Sigmoid colon (tissue), 7 donors: ENCODE data around the gene NEK6. TPM values are rescaled to one million over a fixed set of nuclear protein-coding genes. Genes with fewer than 3 reads are reported as not detected.

Experiments used
- DNase-seq: peaks from one replicate; pipeline ENCODE4 v3.0.0-alpha.2; 2019
- H3K27ac ChIP-seq, 4 donors: fragments of 200-600 bp; sonication (generic); one replicate each; pipeline ENCODE4 v1.5.1; 2016 to 2019; ENCODE audit warnings: mild to moderate bottlenecking in 1 of 4
- H3K27me3 ChIP-seq, 3 donors: fragments of 200-600 bp; sonication (generic); one replicate each; pipeline ENCODE4 v1.5.1; 2019; ENCODE audit warnings: mild to moderate bottlenecking in 1 of 3
- H3K36me3 ChIP-seq, 4 donors: fragments of 200-600 bp; sonication (generic); one replicate each; pipeline ENCODE4 v1.5.1; 2016 to 2019
- H3K4me1 ChIP-seq, 4 donors: fragments of 200-600 bp; sonication (generic); one replicate each; pipeline ENCODE4 v1.5.1; 2017 to 2019
- H3K4me3 ChIP-seq, 4 donors: fragments of 200-600 bp; sonication (generic); one replicate each; pipeline ENCODE4 v1.5.1; 2017 to 2019; ENCODE audit warnings: mild to moderate bottlenecking in 2 of 4, moderate library complexity in 1 of 4
- H3K9me3 ChIP-seq, 4 donors: fragments of 200-600 bp in 3 of 4; sonication (generic) in 3 of 4; one replicate each; pipeline versions ENCODE4 v1.5.1 to v1.6.1; 2013 to 2019
- CTCF ChIP-seq, 4 experiments: fragments of 450-650 bp in 3 of 4; fragments of 200-600 bp in 1 of 4; IDR thresholded peaks; one replicate each; pipeline ENCODE4 v1.5.1; 2016 to 2019; ENCODE audit warnings: antibody characterized with exemption in 4 of 4, mild to moderate bottlenecking in 3 of 4, moderate library complexity in 2 of 4
- EP300 ChIP-seq, 4 donors: sonication (generic); formaldehyde crosslinking; IDR thresholded peaks; one replicate each; pipeline ENCODE4 v1.6.1; 2017; ENCODE audit warnings: antibody characterized with exemption in 4 of 4
- POLR2A ChIP-seq, 2 donors: fragments of 450-650 bp; IDR thresholded peaks; one replicate each; pipeline ENCODE4 v1.6.1; 2016; ENCODE audit warnings: antibody characterized with exemption in 2 of 2, mild to moderate bottlenecking in 2 of 2, moderate library complexity in 2 of 2
- POLR2AphosphoS5 ChIP-seq, 4 donors: sonication (generic); formaldehyde crosslinking; IDR thresholded peaks; one replicate each; pipeline ENCODE4 v1.6.1; 2017; ENCODE audit warnings: antibody characterized with exemption in 4 of 4
- WGBS, 2 donors: extraction: QIAGEN DNeasy Blood & Tissue Kit; methylation state at CpG; one replicate each; pipeline ENCODE4 v1.1.7; 2013; 5-methylcytosine and 5-hydroxymethylcytosine counted together
- intact Hi-C: fragments of 100-400 bp; cut with DNase I; formaldehyde crosslinking; loops from one replicate; pipeline ENCODE4 v1.15.1; 2023
- polyA plus RNA-seq, 3 donors: library from polyadenylated mRNA; stranded (reverse); fragments of 200-250 nt; gene quantifications; one replicate each; pipeline ENCODE4 v1.2.3, GENCODE V29; 2013
- total RNA-seq, 4 donors: library from RNA; depleted of rRNA; stranded (reverse); fragments of >200 nt; gene quantifications; one replicate each; pipeline ENCODE4 v1.1.0, GENCODE V29; 2016
- donor health status: healthy with polysubstance abuse.
- donor health status: Bipolar disorder and iron deficiency.
- donor health status: healthy.

NEK6 gene
- total and polyA plus RNA-seq, 7 donors: 8.2 to 36.2 (median 18.7) TPM

- no peak overlapping the region for H3K4me3 ChIP-seq
- TF ChIP-seq POLR2AphosphoS5 (IDR thresholded peaks at IDR 0.05) (no peak), POLR2A (IDR thresholded peaks at IDR 0.05) (no peak), EP300 (IDR thresholded peaks at IDR 0.05) (no peak), CTCF (IDR thresholded peaks at IDR 0.05) (no peak)
- no peak overlapping the region for H3K27ac ChIP-seq
- H3K4me1 ChIP-seq: peaks cover 0 to 3% (median 0%) of the 10 kb centered on the region in 4 donors
- DNase-seq: peak; percentile 51
- no peaks in the 10 kb centered on the region for H3K27me3 ChIP-seq
- intact Hi-C loops: no loop called here
- 89 to 92% methylated on average over 8 of the region's 8 CpGs for WGBS, 2 donors
- H3K9me3 ChIP-seq: no peaks in the 10 kb centered on the region
- peaks cover 4 to 93% (median 58%) of the 10 kb centered on the region in 4 donors for H3K36me3 ChIP-seq
These were observed 94.9 kb downstream of the NEK6 start for GRCh38 chr9:124352616-124353015.

- TF ChIP-seq POLR2AphosphoS5 (IDR thresholded peaks at IDR 0.05): no peak
- no peak for TF ChIP-seq EP300 (IDR thresholded peaks at IDR 0.05)
- TF ChIP-seq CTCF (IDR thresholded peaks at IDR 0.05): no peak
- no peak for TF ChIP-seq POLR2A (IDR thresholded peaks at IDR 0.05)
- peak overlapping the region in 1 of 4 donors; percentile 2 for H3K27ac ChIP-seq
- no peaks in the 10 kb centered on the region for H3K9me3 ChIP-seq
- peaks cover 0 to 3% (median 0%) of the 10 kb centered on the region in 4 donors for H3K4me1 ChIP-seq
- WGBS, 2 donors: 94% methylated on average over 7 of the region's 7 CpGs
- DNase-seq: peak; percentile 33
- H3K27me3 ChIP-seq: no peaks in the 10 kb centered on the region
- H3K4me3 ChIP-seq: no peak overlapping the region
- peaks cover 4 to 86% (median 52%) of the 10 kb centered on the region in 4 donors for H3K36me3 ChIP-seq
- intact Hi-C loops: no loop called here
These were observed 95.5 kb downstream of the NEK6 start for GRCh38 chr9:124353166-124353768.

DNA sequence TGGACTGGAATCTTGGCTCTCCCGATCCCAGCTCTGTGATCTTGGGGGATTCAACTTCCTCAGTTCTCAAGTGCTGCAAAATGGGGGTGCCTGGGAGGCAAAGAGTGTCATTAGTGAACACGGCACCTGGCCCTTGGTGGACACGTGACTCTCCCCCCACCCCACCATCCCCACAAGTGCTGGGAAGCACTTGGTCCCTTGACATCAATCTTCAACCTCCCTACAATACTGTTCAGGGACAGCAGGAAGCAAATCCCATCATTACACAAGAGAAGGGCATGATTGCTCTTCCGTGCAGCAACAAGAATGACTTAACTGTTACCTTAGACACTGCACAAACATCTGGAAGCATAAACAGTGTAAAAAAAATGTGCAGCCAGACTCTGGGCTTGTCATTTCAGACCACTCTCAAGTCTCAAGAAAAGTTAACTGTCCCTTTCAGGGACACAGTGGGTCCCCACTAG lies 96.1 kb downstream of the NEK6 start:
- WGBS, 2 donors: 75 to 82% methylated on average over 4 of the region's 4 CpGs
- DNase-seq: peak; percentile 50
- TF ChIP-seq POLR2A (IDR thresholded peaks at IDR 0.05): no peak
- TF ChIP-seq POLR2AphosphoS5 (IDR thresholded peaks at IDR 0.05): no peak
- no peak for TF ChIP-seq EP300 (IDR thresholded peaks at IDR 0.05)
- no peak for TF ChIP-seq CTCF (IDR thresholded peaks at IDR 0.05)
- Histone ChIP-seq H3K27me3 (no peaks in the 10 kb centered on the region), H3K4me1 (peaks cover 0 to 3% (median 0%) of the 10 kb centered on the region in 4 donors), H3K36me3 (peaks cover 4 to 80% (median 46%) of the 10 kb centered on the region in 4 donors), H3K4me3 (no peak overlapping the region), H3K9me3 (no peaks in the 10 kb centered on the region), H3K27ac (no peak overlapping the region)
- intact Hi-C loops: no loop called here

- Histone ChIP-seq H3K36me3 (peaks cover 4 to 74% (median 43%) of the 10 kb centered on the region in 4 donors), H3K27ac (peak overlapping the region in 1 of 4 donors; percentile 3)
- intact Hi-C loops: no loop called here
These were observed 96.7 kb downstream of the NEK6 start for GRCh38 chr9:124354346-124355038.

More at GRCh38 chr9:124354346-124355038, 96.7 kb downstream of the NEK6 start:
- Histone ChIP-seq H3K4me3 (no peak overlapping the region), H3K9me3 (no peaks in the 10 kb centered on the region), H3K27me3 (no peaks in the 10 kb centered on the region), H3K4me1 (peaks cover 0 to 3% (median 0%) of the 10 kb centered on the region in 4 donors)
- 91 to 92% methylated on average over 17 of the region's 17 CpGs for WGBS, 2 donors
- TF ChIP-seq EP300 (IDR thresholded peaks at IDR 0.05) (no peak), POLR2AphosphoS5 (IDR thresholded peaks at IDR 0.05) (no peak), CTCF (IDR thresholded peaks at IDR 0.05) (no peak), POLR2A (IDR thresholded peaks at IDR 0.05) (no peak)
- no peak for DNase-seq
